Activated T-helper 9 cell treated with anti-CD3 and anti-CD28 coated beads, Interleukin-2, amount 50 U/mL, for 16 hours (primary cell): ENCODE results near the gene FOXL2NB.

ENCODE experiments used
- DNase-seq: peaks from one replicate; pipeline ENCODE4 v3.0.0-alpha.2; 2020; ENCODE audit warnings: low read depth

Gene FOXL2NB

DNA sequence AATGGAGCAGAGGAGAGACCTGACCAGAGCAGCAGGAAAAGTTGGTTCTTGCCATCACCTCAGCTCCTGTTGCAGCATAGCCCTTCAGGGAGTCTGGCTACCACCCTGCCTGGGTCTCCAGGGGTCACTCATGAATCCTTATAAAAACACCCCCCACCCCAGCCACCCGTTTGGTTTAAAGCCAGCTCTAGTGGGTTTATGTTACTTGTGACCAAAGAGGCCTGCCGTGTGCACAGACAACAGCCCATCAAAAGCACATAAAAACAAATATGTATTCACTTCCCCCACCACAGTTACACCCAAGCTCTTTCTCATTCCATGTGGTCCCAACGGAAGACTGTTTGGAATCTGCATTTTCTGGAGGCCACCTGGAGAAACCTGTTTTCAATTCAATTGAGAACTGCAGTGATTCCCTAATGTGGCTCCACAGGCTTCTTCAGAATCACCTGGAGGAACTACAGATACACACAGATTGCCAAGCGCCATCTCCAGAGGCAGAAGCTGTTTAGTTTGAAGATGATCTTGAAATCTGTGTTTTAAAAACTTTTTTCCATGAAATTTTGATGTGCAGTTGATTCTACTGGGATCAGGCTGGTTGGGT is 13.8 kb upstream of the FOXL2NB start:
- DNase-seq = no peak

DNA sequence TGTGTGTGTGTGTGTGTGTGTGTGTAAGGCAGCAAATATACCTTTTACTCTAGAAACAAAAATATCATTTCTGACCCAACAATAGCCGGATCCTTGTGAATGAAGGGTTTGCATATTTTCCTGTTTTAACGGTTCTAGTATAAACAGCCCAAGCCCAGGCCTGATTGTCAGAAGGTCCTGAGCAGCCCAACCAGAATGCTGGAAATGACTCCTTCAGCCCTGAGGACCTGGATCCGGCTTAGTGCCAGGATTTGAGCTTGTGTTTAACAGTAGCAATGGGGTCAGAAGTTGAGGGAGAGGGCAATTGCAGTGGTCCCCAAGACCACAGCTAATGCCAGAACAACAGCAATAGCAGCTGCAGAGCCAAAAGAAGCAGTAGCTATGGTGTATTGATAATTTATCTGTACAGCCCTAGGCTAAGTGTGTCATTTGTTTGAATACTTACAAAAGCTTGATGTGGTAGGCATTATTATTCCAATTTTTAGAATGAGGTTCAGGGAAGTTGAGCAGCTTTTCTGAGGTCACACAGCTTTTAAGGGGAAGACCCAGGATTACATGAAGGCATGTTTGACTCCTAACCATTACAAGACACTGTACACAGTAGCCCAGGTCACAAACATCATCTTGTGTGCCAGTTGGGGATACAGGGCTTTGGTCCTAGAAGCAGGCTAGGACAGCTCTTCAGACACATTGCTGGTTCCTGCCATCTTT is 12.9 kb upstream of the FOXL2NB start:
- DNase-seq = no peak

DNA sequence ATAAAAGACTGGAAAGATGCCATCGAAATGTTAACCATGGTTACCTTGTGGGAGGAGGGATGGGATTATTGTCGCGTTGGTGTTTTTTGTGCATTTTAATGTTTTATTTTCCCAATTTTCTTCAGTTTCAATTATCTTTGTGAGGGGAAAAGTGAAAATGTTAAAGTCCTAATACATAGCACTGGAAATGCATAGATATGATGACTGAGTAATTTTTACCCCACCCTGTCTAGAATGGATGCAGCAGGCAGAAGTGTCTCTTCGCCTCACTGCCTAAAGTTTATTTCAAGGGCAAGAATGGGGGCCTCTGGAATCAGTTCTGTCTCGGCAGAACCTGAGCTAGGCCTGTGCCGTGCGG is 11.5 kb upstream of the FOXL2NB start:
- DNase-seq = no peak

DNA sequence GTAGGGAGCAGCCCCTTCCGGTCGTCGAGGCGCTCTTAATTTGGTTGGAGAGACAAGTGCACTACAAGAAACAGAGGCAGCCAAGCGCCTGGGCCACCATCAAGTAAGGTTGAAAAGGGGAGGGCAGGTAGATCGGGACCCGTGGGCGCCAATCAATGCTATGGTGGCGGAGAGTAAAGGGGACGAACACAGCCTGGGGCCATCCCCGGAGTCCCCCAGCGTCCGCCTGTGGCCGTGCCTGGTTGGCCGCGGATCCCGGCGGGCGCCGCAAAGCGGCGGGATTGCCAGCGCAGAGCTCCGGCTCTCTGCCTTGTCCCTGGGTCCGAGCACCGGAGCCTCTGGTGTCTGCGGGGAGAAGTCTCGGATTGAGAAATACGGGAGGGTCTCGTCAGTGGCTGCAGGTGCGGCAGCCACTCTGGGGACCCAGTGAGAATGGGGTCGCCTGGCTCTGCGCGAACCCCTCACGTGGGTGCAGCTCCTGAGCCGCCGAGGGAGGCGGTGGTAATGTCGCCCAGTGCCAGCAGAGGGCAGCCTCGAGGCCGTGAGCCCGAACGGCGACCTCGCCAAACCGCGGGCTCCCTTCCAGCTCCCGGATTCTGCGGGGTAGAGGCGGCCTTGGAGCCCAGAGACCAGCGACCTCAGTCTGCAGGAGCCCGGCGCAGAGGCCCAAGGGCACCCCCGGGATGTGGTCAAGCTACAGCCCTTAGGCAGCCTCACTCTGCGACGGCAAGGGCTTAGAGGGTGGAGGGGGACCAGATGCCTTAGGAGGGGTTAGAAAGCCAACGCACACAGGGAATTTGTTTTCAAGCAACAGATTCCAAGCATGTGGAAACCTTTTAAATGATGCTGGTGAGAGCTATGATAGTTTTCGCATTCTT is 10.9 kb upstream of the FOXL2NB start:
- peak; percentile 56 for DNase-seq

DNA sequence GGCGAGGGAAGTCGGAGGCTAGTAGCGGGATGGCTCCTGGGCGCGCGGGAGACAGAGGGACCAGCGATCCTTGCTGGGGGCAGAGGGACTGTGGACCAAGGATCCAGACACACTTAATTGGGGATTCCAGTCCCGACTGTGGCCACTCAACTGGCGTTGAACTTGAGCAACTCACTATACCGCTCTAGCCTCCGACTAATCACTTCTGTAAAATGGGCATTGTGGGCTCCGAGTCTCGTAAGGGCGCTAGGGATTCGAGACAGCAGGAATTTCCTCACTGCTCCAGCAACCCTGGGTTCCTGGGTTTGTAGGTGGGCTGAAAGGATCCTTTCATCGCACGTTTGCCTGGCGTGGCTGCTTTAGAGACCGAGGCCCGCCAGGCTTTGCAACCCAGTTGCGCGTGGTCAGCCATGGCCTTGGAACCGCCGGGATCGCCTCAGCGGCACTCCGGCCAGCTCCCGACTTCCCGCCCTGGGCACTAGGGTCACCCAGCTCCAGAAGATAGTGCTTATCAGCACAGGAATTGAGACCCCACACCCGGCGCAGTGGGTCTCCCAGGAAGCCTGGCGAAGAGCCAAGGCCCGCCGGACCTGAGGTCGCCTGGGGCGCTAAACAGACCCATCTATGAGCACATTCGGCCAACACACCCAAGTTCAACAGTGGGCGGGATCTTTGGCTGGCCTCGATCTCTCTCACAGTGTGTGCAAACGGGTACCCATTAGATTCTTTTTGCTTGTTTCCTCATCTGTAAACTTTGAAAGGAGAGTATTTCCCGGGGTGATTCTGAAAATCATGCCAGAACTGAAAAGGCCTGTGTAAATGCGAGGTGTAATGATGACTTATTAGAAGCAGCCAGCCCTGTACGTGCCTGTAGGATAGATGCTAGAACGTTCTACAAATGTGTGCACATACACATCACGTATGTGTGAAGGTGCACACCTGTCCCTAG is 10.0 kb upstream of the FOXL2NB start:
- DNase-seq = no peak

DNA sequence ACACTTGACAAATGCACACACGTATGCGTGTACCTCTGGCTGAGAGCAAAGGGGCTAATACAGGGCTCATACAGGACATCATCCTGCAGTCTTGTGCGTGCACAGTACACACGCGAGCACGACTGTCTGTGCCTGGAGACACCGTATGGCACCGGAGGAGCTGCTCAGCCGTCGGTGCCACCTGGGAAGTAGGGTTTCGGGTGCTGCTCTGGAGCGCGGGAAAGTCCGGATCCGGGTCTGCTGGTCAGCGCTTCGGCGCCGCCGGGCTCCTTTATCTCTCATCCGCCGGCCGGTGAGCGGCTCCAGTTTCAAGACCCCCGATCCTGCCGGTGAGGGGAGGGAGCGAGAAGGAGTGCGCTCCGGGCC is 9.3 kb upstream of the FOXL2NB start:
- DNase-seq = no peak

DNA sequence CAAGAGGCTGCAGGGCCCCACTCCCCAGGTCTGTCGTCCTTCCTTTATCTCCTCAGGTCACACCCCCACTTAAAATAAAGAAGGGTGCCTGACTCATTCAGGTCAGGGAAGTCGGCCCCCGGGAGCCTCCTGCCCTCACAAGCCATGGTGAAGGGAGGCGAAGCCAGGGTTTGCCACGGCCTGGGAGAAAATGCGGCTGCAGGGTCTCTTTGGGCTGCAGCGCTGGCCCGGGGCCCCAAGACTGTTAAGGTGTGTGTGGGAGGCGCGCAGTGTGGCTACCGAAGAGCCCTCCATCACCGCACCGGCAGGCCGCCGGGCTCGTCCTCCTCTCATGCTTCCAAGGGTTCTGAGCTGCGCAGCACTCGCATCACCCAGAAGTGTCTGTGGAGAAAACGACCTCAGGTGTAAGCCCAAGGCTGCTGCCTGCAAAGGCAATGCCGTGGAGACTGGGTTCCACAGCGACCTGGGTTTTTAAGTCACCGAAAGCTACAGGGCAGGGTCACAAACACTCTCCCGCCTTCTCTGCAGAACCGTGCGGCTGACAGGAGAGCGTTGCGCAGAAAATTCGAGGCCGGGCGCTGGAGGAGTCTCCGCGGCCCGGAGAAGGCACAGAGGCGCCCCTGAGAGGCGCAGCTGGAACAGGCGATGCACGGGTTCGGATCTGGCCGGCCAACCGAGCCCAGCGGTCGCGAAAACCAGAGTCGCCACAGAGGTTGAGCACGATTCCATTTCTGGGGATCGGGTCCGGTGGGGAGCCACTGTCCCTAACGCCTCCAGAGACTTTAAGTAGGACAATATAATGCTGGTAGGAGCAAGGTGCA is 8.8 kb upstream of the FOXL2NB start:
- DNase-seq = no peak

DNA sequence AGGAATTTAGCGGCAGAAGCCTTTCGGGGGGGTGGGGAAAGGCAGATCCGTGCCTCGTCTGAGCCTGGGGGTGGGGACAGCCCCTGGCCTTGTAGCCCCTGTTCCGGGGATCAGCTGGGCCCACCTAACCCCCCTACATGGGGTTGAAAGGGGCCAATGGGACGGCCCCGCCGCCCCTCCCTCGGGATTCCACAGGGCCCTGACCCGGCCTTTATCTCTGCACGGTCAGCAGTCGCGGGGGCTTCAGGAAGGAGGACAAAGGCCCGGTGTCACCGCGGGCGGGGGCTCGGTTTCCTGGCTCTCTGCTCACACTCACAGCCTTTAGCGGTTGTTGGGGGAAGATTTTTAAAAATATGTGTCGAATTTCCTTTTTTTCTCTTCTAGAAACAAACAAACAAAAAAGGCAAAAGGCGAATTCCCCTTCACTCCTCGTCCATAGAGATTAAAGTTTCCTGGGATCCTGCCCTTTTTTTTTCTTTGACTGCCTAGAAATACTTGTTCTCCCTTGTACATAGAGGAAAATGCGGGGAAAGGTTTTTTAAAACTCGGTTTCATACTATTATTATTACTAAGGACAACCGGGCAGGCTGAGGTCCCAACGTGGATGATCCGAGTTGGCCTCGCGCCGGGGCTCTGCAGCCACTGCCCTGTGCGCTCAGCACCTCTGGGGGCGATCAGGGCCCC is 8.0 kb upstream of the FOXL2NB start:
- DNase-seq = no peak

DNA sequence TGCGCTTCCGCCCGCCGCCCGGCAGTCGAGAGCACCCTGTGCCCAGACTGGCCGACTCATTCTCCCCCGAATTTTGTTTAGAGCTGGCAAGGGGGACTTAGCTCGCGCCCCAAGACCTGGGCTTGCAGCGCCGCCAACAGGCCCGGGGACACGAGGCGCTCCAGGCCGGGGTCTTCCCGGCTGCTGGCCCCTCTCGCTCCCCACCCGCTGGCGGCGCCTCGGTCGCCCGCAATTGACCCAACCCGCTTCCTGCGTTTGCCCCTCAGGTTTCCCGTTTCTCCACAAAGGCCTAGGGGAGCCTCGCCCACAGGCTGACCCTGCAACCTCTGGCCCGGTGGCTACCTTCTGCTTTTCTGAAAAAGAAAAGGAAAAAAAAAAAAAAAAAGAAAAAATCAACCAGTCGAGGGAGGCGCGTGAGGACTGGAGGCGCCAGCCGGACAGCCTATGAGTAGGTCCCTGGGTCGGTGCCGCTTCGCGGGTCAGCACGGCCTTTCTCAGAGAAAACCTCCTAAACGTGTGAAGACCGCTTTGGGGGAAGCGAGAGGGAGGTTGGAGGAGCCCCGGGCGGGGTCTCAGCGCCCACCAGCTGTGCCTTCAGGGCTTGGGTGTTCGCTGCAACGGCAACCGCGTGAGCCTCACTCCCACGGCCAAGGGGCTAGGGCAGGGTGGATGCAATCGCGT is 7.3 kb upstream of the FOXL2NB start:
- no peak for DNase-seq

DNA sequence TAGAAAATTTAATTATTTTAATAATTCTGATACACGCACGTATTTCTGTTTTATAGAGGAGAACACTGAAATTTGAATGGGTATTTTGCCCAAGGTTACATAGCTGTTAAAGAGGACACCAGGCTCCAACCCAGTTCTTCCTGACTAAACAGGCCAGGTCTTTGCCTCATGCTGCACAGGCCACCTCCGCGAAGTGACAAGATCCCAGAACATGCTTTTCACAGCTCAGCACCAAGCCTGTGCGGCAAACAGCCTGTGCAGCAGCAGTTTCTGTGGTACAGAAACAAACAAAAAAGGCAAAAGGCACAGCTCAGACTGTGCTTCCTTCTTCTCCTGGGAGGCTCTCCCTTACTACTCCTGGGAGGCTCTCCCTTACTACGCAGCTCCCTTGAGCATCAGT is 6.6 kb upstream of the FOXL2NB start:
- no peak for DNase-seq

DNA sequence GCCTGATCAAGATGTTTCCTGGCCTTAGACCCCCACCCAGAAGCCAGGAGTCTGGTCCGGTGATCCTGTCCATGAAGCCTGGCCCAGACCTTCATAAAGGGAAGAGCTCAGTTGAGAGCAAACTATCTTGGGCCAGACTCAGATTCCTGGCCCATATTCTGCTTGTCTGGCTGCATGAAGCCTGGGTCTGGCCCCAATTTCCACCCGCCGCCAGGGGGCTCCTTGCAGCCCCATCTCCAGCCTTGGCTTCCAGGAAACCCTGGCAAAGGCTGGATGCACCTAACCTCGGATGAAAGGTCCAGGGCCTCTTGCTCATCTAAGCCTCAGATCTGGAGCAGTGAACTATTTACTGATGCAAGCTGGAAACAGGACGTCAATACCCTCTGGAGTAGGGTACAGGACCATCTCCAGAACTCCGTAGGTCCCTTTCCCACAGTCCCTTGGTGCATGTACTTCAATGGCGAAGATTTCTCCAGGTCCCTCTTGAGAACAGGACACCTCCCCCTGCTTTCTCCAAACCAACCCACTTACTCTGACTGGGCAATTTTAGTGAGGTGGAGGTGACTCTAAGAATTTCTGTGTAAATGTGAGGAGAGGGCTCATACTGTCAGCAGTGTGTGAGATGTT is 5.6 kb upstream of the FOXL2NB start:
- no peak for DNase-seq

DNA sequence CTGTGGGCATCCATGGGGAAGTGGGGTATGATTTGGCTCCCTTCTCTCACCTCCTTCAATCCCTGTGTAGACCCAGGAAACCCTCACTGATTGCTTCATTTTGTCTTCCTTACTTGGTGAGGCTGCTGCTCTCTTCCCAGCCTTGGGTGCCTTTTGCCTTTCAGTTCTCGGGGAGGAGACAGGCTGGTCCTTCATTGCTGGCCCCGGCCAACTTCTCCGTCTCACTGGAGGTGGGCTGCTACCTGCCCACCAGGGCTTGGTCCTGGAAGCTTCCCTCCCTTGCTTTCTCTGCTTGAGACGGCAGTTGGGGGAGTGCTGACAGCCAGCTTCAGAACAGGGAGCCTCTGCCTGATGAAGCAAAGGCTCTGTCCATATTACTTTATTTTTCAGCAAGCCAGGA is 4.7 kb upstream of the FOXL2NB start:
- no peak for DNase-seq

DNA sequence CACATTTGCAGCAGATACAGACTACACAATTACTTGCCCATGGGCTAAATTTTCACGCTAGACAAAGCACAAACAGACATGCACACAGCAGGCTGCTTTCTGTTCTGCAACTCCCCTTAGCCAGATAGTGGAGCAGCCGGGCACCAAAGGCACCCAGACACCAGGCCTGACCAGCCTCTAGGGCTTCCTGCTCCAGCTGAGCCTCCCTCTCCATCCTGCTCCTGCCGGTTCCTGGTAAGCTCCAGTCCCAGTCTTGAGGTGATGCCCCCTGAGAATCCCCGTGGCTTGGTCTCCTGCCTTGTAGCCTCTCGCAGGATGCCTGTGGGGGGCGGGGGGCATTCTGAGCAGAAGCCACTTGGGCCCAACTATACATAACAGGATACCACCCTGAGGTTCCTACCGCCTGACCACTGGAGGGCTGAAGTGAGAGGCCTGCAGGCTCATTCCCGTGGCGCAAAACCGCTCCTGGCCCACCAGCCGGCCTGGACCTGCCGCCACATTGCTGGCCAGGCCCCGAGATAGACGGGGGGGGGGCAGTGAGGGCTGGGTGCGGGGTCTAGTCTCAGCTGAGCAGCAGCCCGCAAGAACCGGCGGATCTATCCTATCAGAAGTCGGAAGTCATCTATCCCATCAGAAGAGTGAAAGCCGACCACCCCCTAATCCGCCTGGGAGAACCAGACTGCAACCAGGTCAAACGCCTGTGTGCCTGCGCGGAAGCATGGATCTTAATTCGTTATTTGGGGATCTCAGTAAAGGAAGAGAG is 4.0 kb upstream of the FOXL2NB start:
- no peak for DNase-seq

DNA sequence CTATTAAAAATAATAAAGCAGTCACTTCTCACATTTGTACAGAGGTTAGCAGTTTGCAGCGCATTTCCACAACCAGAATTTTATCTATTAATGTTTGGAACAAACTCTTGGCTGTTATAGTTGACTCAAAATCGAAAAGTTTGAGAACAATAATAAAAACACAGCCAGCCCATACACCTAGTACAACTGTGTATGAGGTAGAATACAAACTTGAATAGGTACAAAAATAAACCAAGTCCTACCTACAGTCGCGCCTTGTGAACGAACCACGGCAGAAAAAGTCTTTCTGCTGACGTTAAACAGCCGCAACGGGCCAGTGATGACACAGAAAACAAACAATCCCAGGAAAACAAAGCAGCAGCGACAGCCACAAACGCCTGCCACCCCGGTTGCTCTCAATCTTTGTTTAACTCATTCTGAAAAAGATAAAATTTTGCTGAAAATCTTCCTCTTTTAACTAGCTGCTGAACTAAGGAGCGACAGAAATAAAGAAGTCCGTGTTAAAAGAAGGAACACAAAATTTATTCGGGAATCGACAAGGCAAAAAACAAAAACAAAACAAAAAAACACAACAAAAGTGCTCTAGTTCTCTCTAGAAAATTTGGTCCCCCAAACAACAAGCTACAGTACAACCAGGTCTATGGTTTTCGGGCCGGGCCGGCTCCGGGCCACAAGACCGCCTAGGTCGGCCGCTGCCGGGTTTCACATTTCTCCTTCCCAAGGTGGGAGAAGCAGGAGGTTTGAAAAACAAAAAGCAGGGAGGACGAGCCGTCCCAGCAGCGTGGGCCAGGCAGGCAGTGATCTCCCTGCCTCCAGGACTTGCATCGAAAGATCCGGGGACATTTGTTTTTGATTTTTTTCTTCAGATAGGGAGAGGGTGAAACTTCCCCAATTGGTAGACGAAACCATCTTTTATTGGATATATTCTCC is 3.0 kb upstream of the FOXL2NB start:
- DNase-seq = no peak

DNA sequence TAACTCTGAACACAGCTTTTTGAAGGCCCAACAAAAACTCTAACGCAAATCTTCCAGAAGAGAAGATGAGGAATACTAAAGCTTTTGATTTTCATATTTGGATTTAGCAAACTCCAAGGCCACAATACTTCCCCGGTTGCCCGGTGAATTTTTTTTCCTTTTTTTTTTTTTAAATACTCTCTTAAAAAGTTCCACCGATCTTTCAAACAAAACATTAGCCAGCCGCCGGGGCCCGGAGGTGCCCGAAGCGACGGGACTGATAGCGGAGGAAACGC is 2.4 kb upstream of the FOXL2NB start:
- DNase-seq = no peak

DNA sequence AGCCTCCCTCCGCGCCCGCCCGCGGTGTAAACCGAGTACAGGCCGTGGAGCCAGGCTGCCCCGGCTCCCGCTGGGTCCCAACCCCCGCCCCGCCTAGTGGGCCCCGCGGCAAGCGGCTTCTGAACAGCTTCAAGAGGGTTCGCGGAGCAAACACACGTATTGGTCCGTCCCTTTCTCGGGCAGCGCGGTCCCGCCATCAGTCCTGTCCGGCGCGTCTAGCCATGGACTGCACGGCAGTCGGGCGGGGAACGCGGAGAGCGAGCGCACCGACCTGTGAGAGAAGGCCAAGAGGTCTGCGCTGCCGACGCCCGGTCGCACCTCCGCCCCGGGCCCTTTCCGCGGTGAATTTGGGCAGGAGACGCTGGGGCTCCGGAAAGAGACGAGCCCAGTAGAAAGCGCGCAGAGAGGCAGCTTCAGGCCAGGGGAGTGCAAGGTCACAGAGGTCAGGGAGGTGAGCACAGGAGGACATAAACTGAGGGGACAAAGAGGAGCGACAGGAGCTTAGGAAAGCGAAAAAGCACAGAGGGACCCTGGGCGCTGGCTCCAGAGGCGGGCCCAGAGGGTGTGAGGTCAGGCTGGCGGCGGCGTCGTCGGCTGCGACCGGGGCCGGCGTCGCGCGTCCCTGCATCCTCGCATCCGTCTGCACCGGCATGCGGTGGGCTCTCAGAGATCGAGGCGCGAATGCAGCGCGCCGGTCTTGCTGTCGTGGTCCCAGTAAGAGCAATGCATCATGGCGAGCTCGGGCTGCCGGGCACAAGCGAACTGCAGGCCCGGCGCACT is 1.9 kb upstream of the FOXL2NB start:
- DNase-seq = no peak
